Hepatocyte (in vitro differentiated cells): ENCODE measurements around the gene KCNJ3. TPM values are rescaled to one million over a fixed set of nuclear protein-coding genes. Genes with fewer than 3 reads are reported as not detected.

Source experiments
- DNase-seq: peaks from one replicate; pipeline ENCODE4 v3.0.0-alpha.2; 2016; ENCODE audit warnings: low spot score
- H2AFZ ChIP-seq: fragments of 200-600 bp; sonication (generic); 2 replicates; pipeline ENCODE4 v1.6.0; 2016; ENCODE audit warnings: antibody characterized with exemption, mild to moderate bottlenecking
- H3K27ac ChIP-seq: fragments of 200-600 bp; sonication (generic); 2 replicates; pipeline ENCODE4 v1.5.1; 2016; ENCODE audit warnings: mild to moderate bottlenecking
- H3K27me3 ChIP-seq: fragments of 200-600 bp; sonication (generic); 2 replicates; pipeline ENCODE4 v1.6.1; 2016
- H3K36me3 ChIP-seq: fragments of 200-600 bp; sonication (generic); replicated peaks from 2 replicates; pipeline ENCODE4 v1.5.1; 2016; ENCODE audit warnings: low read depth; ENCODE audit not compliant: insufficient read depth
- H3K4me1 ChIP-seq: fragments of 200-600 bp; sonication (generic); 2 replicates; pipeline ENCODE4 v1.5.1; 2016; ENCODE audit warnings: mild to moderate bottlenecking, moderate library complexity; ENCODE audit not compliant: insufficient read depth
- H3K4me2 ChIP-seq: fragments of 200-600 bp; sonication (generic); 2 replicates; pipeline ENCODE4 v1.6.0; 2016
- H3K4me3 ChIP-seq: fragments of 200-600 bp; sonication (generic); 2 replicates; pipeline ENCODE4 v1.5.1; 2016; ENCODE audit warnings: mild to moderate bottlenecking
- H3K79me2 ChIP-seq: fragments of 200-600 bp; sonication (generic); 2 replicates; pipeline ENCODE4 v1.6.0; 2017; ENCODE audit warnings: mild to moderate bottlenecking
- H3K9me2 ChIP-seq: fragments of 200-600 bp; sonication (generic); replicated peaks from 2 replicates; pipeline ENCODE4 v1.6.0; 2017; ENCODE audit warnings: mild to moderate bottlenecking; ENCODE audit not compliant: insufficient read depth
- H3K9me3 ChIP-seq: fragments of 200-600 bp; sonication (generic); 2 replicates; pipeline ENCODE4 v1.5.1; 2016; ENCODE audit warnings: low read depth, mild to moderate bottlenecking
- H4K20me1 ChIP-seq: fragments of 200-600 bp; sonication (generic); 2 replicates; pipeline ENCODE4 v1.6.0; 2016; ENCODE audit warnings: mild to moderate bottlenecking; ENCODE audit not compliant: insufficient read depth, poor library complexity, severe bottlenecking
- EZH2 ChIP-seq: fragments of 200-600 bp; sonication (generic); IDR thresholded peaks from 2 replicates; pipeline ENCODE4 v1.6.1; 2016; ENCODE audit warnings: antibody characterized with exemption, mild to moderate bottlenecking, borderline replicate concordance
- EZH2phosphoT487 ChIP-seq: fragments of 200-600 bp; sonication (generic); IDR thresholded peaks from one replicate; pipeline ENCODE4 v1.6.1; 2018; ENCODE audit warnings: antibody characterized with exemption, mild to moderate bottlenecking, low read depth, moderate library complexity; ENCODE audit not compliant: unreplicated experiment, severe bottlenecking
- WGBS: methylation state at CpG from one replicate; pipeline ENCODE4 v1.1.6; 2016; ENCODE audit warnings: low lambda C conversion rate; ENCODE audit errors: missing lambda C conversion rate; 5-methylcytosine and 5-hydroxymethylcytosine counted together
- polyA plus RNA-seq: library from polyadenylated mRNA; unstranded; fragments of >200 nt; fragmentation: Nextera tagmentation; extraction: Ambion mirVana; gene quantifications from 2 replicates; pipeline ENCODE4 v1.2.1, GENCODE V29; 2016
- total RNA-seq: library from RNA; depleted of rRNA; stranded (reverse); fragments of >200 nt; gene quantifications from 2 replicates; pipeline ENCODE4 v1.2.3, GENCODE V29; 2014
- TF ChIP-seq, protein P1 (sequence below): fragments of 200-600 bp; sonication (generic); IDR thresholded peaks from 2 replicates; pipeline ENCODE4 v1.5.1; 2016; ENCODE audit warnings: antibody characterized with exemption, mild to moderate bottlenecking; ENCODE audit not compliant: poor library complexity

The KCNJ3 gene
- total and polyA plus RNA-seq, 2 experiments from 2014 or later, result 0.04 to 3.0 TPM

GRCh38 chr2:154709215-154709614 lies 10.7 kb downstream of the KCNJ3 start:
- no peak for TF ChIP-seq EZH2
- TF ChIP-seq, protein P1, sequence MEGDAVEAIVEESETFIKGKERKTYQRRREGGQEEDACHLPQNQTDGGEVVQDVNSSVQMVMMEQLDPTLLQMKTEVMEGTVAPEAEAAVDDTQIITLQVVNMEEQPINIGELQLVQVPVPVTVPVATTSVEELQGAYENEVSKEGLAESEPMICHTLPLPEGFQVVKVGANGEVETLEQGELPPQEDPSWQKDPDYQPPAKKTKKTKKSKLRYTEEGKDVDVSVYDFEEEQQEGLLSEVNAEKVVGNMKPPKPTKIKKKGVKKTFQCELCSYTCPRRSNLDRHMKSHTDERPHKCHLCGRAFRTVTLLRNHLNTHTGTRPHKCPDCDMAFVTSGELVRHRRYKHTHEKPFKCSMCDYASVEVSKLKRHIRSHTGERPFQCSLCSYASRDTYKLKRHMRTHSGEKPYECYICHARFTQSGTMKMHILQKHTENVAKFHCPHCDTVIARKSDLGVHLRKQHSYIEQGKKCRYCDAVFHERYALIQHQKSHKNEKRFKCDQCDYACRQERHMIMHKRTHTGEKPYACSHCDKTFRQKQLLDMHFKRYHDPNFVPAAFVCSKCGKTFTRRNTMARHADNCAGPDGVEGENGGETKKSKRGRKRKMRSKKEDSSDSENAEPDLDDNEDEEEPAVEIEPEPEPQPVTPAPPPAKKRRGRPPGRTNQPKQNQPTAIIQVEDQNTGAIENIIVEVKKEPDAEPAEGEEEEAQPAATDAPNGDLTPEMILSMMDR, result no peak
- no peak for TF ChIP-seq EZH2phosphoT487
- Histone ChIP-seq H4K20me1 (no peaks in the 10 kb centered on the region), H3K36me3 (no peaks in the 10 kb centered on the region), H3K27me3 (no peaks in the 10 kb centered on the region), H3K4me1 (no peaks in the 10 kb centered on the region), H3K27ac (no peak overlapping the region), H3K4me2 (peak overlapping the region; percentile 25), H3K9me2 (no peaks in the 10 kb centered on the region), H3K9me3 (no peaks in the 10 kb centered on the region), H2AFZ (no peak overlapping the region), H3K4me3 (no peak overlapping the region), H3K79me2 (no peaks in the 10 kb centered on the region)
- no peak for DNase-seq
- WGBS, result 65% methylated on average over 3 of the region's 3 CpGs

DNA sequence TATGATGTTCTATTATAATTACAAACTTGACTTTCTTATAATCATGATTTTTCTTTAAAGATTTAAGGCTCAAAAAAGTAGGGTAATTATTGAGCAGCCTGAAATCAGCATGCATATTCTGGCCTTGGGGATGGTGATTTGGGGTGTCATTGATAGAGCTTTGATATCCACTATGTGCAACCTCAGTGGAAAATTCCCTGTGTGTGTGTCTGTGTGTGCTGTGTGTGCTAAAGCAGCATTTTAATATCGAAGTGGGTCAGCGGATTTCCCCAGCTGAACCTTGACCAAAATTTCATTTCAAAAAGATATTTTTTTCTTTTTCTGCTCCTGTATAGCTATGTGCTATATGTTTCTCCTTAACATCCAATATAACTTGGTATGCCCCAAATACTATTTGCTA lies 11.6 kb downstream of the KCNJ3 start:
- Histone ChIP-seq H3K4me1 (no peaks in the 10 kb centered on the region), H3K27ac (no peak overlapping the region), H3K4me2 (no peak overlapping the region), H3K36me3 (no peaks in the 10 kb centered on the region), H4K20me1 (no peaks in the 10 kb centered on the region), H3K4me3 (no peak overlapping the region), H2AFZ (no peak overlapping the region), H3K9me3 (no peaks in the 10 kb centered on the region), H3K9me2 (no peaks in the 10 kb centered on the region), H3K79me2 (no peaks in the 10 kb centered on the region), H3K27me3 (no peaks in the 10 kb centered on the region)
- TF ChIP-seq, protein P1, result no peak
- TF ChIP-seq EZH2phosphoT487 (no peak), EZH2 (no peak)
- no peak for DNase-seq
- 95% methylated on average over 2 of the region's 2 CpGs for WGBS

DNA sequence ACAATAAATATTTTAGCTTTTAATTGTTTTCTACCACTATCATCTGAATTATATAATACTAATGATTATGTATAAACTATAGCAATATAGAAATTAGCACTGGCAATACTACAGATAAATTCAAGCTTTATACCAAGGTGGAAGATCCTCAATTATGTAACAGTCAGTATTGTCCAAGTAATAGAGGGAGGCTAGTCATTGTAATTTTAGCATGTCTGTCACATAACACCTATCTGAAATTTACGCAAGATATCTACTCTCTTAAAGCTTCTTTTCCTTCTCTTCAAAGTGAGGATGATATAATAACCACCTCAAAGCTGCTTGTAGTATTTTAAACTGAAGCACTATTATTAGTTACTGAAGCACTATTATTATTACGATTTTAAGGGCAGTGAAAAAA lies 12.2 kb downstream of the KCNJ3 start:
- DNase-seq, result no peak
- H2AFZ ChIP-seq, result no peak overlapping the region
- 93% methylated on average over 2 of the region's 2 CpGs for WGBS
- no peaks in the 10 kb centered on the region for H3K36me3 ChIP-seq
- no peak overlapping the region for H3K27ac ChIP-seq
- H3K4me2 ChIP-seq, result no peak overlapping the region
- H3K4me1 ChIP-seq, result no peaks in the 10 kb centered on the region
- no peaks in the 10 kb centered on the region for H3K9me2 ChIP-seq
- H3K27me3 ChIP-seq, result no peaks in the 10 kb centered on the region
- H3K4me3 ChIP-seq, result no peak overlapping the region
- no peaks in the 10 kb centered on the region for H4K20me1 ChIP-seq
- no peaks in the 10 kb centered on the region for H3K79me2 ChIP-seq
- H3K9me3 ChIP-seq, result no peaks in the 10 kb centered on the region
- TF ChIP-seq EZH2phosphoT487 (no peak), EZH2 (no peak)
- TF ChIP-seq, protein P1, result no peak

- no peak for TF ChIP-seq EZH2phosphoT487
- TF ChIP-seq, protein P1, result no peak
- TF ChIP-seq EZH2, result no peak
- H3K4me2 ChIP-seq, result no peak overlapping the region
- H3K4me3 ChIP-seq, result no peak overlapping the region
- no peaks in the 10 kb centered on the region for H3K4me1 ChIP-seq
- no peaks in the 10 kb centered on the region for H3K36me3 ChIP-seq
- no peaks in the 10 kb centered on the region for H3K27me3 ChIP-seq
- H3K9me2 ChIP-seq, result no peaks in the 10 kb centered on the region
- no peak overlapping the region for H3K27ac ChIP-seq
- H4K20me1 ChIP-seq, result no peaks in the 10 kb centered on the region
- no peaks in the 10 kb centered on the region for H3K79me2 ChIP-seq
- DNase-seq, result no peak
- no peaks in the 10 kb centered on the region for H3K9me3 ChIP-seq
- H2AFZ ChIP-seq, result no peak overlapping the region
Observed at GRCh38 chr2:154713675-154714074, 15.2 kb downstream of the KCNJ3 start.
